ENCODE measurements around the gene MAP7D1.

GRCh38 chr1:36207339-36207738, 51.4 kb downstream of the MAP7D1 start:
- TF ChIP-seq EZH2 (IDR thresholded peaks at IDR 0.05; ENCODE audit: borderline replicate concordance) (no peak), CTCF (IDR thresholded peaks at IDR 0.05; ENCODE audit: poor library complexity) (no peak)

Data from hepatocyte (in vitro differentiated cells).